SJCRH30 (cell line): ENCODE data around the gene IRF1. TPM values are rescaled to one million over a fixed set of nuclear protein-coding genes. Genes with fewer than 3 reads are reported as not detected.

Experiments
- DNase-seq, 2 experiments: peaks; one replicate each; pipeline ENCODE4 v3.0.0-alpha.2; 2015 to 2020
- H3K27ac ChIP-seq: fragments of 250-450 bp; sonication (Bioruptor Pico); 2 replicates; pipeline ENCODE4 v1.5.1; 2020; ENCODE audit warnings: mild to moderate bottlenecking, moderate library complexity
- H3K27me3 ChIP-seq: fragments of 250-450 bp; sonication (Bioruptor Pico); 2 replicates; pipeline ENCODE4 v1.5.1; 2020; ENCODE audit warnings: mild to moderate bottlenecking, moderate library complexity
- H3K36me3 ChIP-seq: fragments of 250-450 bp; sonication (Bioruptor Pico); 2 replicates; pipeline ENCODE4 v1.5.1; 2020; ENCODE audit warnings: mild to moderate bottlenecking, moderate library complexity
- H3K4me1 ChIP-seq: fragments of 250-450 bp; sonication (Bioruptor Pico); 2 replicates; pipeline ENCODE4 v1.5.1; 2020; ENCODE audit warnings: mild to moderate bottlenecking, moderate library complexity
- H3K4me3 ChIP-seq: fragments of 250-450 bp; sonication (Bioruptor Pico); 2 replicates; pipeline ENCODE4 v1.5.1; 2020; ENCODE audit warnings: mild to moderate bottlenecking, moderate library complexity
- H3K9me3 ChIP-seq: fragments of 250-450 bp; sonication (Bioruptor Pico); replicated peaks from 2 replicates; pipeline ENCODE4 v1.5.1; 2020; ENCODE audit warnings: mild to moderate bottlenecking, moderate library complexity
- total RNA-seq: library from RNA; depleted of rRNA; stranded (reverse); fragments of >200 nt; shearing (Covaris generic); gene quantifications from 2 replicates; pipeline ENCODE4 v1.2.3, GENCODE V29; 2014

Gene IRF1
- total RNA-seq, 1 experiment from 2014 or later: 13.9 TPM

DNA sequence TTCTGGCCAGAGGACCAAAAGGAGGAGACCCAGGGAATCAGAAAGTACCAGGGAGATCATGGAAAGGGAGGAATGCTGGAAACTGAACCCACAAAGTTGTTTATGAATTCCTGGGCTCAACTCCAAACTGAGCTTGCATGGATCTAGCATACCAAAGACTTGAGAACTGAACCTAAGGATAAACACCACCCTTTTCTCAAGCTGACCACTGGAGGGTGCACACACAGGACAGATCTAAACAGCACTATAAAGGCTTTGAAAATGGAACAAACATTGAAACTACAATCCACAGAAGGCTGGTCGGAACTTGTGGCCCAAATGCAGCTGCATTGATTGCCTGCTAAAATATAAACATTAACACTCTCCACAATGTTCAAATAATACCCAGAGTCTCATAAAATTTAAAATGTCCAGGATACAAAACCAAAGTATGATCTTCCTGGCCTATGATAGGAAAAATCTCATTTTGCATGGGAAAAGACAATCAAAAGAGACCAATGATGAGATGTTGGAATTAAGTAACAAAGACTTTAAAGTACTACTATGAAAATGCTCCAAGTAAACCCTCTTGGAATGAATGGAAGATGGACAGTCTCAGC is 15.6 kb upstream of the IRF1 start:
- Histone ChIP-seq H3K36me3 (no peaks in the 10 kb centered on the region; the same call in 1 of the 2 replicates), H3K27ac (no peak overlapping the region), H3K9me3 (no peaks in the 10 kb centered on the region), H3K4me3 (no peak overlapping the region), H3K4me1 (no peaks in the 10 kb centered on the region), H3K27me3 (no peaks in the 10 kb centered on the region)
- DNase-seq: peak in 1 of 2 experiments; percentile 60

DNA sequence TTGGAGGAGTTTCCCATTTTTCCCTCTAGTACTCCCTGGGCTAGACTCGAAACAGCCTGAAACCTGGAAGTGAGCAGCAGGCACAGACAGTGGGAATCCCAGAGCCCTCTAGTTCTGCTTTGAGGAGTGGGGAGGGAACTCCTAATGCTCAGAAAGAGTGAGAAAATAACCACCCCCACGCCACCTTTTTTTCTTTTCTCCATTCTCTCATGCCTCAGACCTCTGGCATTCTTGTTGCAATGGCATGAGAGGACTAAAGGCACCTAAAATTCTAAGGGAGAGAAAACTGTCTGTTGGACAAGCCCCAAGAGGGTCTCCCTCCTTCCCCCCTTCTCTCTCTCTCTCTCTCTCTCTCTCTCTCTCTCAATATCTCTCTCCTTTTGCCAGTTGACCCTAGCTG is 15.1 kb upstream of the IRF1 start:
- no peaks in the 10 kb centered on the region for H3K27me3 ChIP-seq
- H3K36me3 ChIP-seq: no peaks in the 10 kb centered on the region; the same call in 1 of the 2 replicates
- no peaks in the 10 kb centered on the region for H3K9me3 ChIP-seq
- no peaks in the 10 kb centered on the region for H3K4me1 ChIP-seq
- H3K27ac ChIP-seq: no peak overlapping the region
- H3K4me3 ChIP-seq: no peak overlapping the region
- DNase-seq: no peak

DNA sequence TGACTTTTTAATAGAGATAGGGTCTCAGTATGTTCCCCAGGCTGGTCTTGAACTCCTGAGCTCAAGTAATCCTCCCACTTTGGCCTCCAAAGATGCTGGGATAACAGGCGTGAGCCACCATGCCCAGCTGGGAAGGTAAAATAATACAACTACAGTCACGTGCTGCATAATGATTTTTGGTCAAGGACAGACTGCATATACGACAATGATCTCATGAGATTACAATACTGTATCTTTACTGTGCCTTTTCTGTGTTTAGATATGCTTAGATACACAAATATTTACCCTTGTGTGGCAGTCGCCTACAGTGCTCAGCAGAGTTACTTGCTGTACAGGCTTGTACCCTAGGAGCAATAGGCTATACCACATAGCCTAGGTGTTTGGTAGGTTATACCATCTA is 14.2 kb upstream of the IRF1 start:
- no peak overlapping the region for H3K4me3 ChIP-seq
- DNase-seq: no peak
- H3K36me3 ChIP-seq: no peaks in the 10 kb centered on the region; the same call in 1 of the 2 replicates

DNA sequence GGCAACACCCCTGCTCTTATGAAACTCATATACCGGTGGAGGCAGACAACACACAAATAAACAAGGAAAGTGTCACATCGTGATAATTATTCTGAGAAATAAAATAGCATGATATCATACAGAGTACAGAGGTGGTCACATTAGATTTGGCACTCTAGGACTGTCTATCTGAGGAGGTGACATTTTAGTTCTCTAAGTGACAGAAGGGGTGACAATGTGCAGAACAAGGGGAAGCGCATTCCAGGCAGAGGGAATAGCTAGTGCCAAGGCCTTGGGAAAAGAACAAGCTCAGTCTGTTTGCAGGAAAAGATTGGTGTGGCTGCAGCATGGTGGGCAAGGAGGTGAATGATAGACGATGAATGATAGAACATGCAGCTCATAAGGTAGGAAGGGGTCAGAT is 12.7 kb upstream of the IRF1 start:
- DNase-seq: no peak
- Histone ChIP-seq H3K4me3 (no peak overlapping the region), H3K27ac (no peak overlapping the region), H3K36me3 (no peaks in the 10 kb centered on the region), H3K4me1 (peaks cover 12% of the 10 kb centered on the region), H3K9me3 (no peaks in the 10 kb centered on the region), H3K27me3 (no peaks in the 10 kb centered on the region)

More for the DNA sequence above, 14.2 kb upstream of the IRF1 start:
- Histone ChIP-seq H3K9me3 (no peaks in the 10 kb centered on the region), H3K4me1 (no peaks in the 10 kb centered on the region), H3K27me3 (no peaks in the 10 kb centered on the region), H3K27ac (no peak overlapping the region)

DNA sequence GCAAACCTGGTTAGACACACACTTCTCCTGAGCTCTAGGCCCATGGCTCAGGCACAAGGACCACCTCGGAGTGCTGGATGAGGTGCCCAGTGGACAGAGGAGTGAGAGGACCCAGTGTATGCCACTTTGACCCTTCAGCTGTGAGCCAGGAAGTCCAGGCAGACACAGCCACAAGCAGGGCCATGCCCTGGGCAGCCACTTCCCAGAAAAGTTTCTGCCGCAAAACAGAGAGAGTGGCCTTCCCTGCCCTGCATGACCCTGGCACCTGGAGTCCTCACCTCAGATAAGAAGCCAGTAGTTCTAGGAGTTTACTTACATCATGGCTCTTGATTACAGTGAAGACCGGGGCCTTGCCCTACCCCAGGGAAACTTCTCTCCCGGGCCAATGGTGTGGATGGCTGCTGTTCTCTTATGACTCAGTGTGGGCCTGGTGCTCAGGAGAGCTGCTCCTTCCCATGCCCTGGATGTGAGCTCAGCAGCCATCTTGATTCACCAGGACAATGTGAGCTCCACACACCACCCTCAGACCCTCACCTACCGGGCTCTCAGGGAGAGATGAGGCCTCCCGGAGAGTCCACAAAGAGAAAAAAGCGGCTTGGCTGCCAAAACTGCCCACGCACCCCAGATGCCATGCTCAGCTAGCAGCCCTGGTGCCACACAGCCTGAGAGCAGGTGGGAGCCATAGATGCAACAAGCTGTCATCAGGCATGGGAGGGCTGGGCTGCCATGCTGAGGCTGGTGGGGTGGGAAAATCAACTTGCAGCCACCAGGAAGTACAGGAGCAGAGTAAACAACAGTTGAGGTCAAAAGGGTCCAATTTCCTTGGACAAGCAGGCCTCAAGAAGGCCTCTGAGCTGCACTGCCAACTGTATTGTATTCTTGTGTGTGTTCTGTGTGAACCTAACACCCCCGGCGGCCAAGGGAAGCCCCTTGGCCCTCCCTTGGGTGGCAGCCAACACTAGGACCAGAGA is 11.7 kb upstream of the IRF1 start:
- H3K27me3 ChIP-seq: no peaks in the 10 kb centered on the region
- no peaks in the 10 kb centered on the region for H3K36me3 ChIP-seq
- no peak for DNase-seq
- H3K27ac ChIP-seq: no peak overlapping the region
- peaks cover 22% of the 10 kb centered on the region for H3K4me1 ChIP-seq
- H3K4me3 ChIP-seq: no peak overlapping the region
- H3K9me3 ChIP-seq: no peaks in the 10 kb centered on the region

DNA sequence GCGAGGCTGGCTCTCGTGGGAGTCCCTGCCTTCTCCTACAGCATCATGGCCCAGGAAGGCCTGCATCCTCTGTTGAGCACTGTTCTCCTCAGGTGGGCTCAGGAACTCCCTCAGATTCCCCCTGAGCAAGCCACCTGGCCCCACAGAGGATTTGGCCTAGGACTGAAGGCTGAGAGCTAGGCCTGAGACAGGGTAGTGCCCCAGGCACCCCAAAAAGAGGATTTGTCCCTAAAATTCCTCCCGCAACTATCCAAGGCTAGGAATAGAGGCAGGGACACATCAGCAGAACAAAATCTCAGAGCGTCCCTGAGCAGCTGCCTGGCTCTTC is 11.0 kb upstream of the IRF1 start:
- no peak overlapping the region for H3K27ac ChIP-seq
- H3K36me3 ChIP-seq: no peaks in the 10 kb centered on the region
- no peaks in the 10 kb centered on the region for H3K9me3 ChIP-seq
- no peaks in the 10 kb centered on the region for H3K27me3 ChIP-seq
- H3K4me3 ChIP-seq: no peak overlapping the region
- no peak for DNase-seq
- peaks cover 24% of the 10 kb centered on the region for H3K4me1 ChIP-seq

DNA sequence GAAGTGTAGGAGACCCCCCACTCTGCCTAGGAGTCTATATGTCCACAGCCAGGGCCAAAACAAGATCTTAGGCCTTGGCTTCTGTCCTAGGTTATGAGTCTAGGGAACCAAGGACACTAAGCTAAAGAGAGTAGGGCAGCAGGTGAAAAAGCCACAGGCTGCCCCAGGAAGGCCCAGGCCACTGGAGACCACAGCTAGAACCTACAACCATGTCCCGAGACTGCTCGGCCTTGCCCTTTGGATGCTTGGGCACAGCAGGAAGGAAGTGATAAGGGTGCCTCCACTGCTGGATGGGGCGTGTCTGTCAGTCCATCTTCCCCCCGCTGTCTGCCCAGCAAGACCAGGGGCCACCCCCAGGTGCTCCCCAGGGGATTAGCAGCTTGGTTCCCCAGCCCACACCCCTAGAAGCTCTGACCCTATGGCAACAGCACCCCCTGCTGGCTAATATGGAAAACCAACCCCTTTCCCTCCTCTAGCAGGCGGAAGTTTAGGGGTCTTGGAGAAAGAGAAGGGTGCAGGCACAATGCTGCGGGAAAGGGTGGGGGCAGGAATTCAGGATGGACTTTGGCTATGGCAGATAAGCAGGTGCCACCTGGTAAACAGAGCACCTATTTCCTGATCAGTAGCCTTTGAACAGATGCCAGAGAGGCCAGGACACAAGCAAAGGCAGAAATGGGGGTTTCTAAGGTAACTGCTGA is 10.5 kb upstream of the IRF1 start:
- Histone ChIP-seq H3K27me3 (no peaks in the 10 kb centered on the region), H3K4me1 (peaks cover 24% of the 10 kb centered on the region), H3K36me3 (no peaks in the 10 kb centered on the region), H3K27ac (no peak overlapping the region), H3K9me3 (no peaks in the 10 kb centered on the region), H3K4me3 (no peak overlapping the region)
- peak; percentile 69 to 89 for DNase-seq

DNA sequence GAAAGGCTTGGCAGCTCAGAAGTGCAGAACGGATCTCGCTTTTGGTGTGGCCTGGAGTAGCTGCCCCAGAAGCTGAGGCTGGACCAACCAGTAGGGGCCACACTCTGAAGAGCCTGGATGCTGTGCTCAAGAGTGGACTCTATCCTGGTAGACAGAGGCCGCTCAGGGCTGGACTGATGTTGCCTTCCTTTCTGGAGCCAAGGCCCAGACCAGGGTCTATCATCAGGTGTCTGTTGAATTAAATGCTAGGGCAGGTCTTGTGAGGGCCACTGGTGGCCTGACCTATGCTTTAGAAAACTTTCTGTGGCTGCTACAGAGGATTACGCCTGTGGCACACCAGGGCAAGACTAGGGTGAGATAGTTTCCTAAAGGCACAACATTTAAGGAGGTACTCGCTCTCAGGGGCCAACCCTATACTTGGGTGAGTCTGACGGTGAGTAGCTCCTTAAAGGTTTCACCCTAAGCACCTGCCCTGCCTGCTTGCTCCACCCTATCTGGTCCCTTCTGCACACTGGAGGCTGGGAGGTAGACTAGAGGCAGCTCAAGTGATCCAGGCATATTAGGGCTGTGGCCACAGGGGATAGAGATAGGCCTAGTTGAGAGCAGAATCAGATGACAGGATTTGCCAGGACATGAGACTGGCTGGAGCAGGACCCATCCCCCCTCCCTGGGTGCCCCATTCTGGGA is 9.8 kb upstream of the IRF1 start:
- no peaks in the 10 kb centered on the region for H3K36me3 ChIP-seq
- H3K9me3 ChIP-seq: no peaks in the 10 kb centered on the region
- peaks cover 24% of the 10 kb centered on the region for H3K4me1 ChIP-seq
- no peaks in the 10 kb centered on the region for H3K27me3 ChIP-seq
- no peak overlapping the region for H3K4me3 ChIP-seq
- DNase-seq: no peak
- no peak overlapping the region for H3K27ac ChIP-seq

DNA sequence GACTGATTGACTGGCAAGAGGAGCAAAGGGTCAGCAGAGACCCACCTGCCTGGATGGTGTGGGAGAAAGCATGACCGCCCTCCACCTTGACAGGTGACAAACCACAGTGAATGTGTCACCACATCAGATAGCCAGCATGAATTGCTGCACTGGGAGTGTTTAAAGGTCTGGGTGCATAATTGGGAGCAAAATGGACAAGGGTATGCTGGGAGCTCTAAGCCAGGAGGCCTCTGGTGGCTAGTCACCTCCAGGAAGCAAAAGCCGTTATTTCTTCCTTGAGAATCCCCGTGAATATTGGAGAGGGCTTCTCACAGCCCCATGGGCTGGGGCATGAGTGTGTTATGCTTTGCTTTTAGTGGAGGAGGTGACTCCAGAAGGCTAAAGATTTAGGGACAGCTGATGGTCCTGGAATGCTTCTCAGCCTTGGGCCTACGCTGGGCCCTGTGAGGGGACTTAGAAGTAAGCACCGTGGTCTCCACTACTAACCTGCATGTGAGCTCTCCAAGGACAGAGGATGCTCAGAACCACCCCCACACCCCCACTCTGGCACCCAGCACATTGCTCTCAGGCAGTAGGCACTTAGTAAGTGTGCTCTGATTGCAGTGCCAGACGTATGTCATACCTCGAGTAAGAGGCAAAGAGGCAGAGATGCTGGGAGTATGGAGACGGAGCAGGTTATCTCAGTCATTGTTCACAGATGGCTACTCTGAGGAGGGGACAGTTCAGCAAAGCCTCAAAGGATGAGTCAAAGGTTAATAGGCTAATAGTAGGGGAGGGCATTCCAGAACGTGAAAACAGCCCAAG is 9.1 kb upstream of the IRF1 start:
- H3K27ac ChIP-seq: no peak overlapping the region
- no peak for DNase-seq
- H3K4me1 ChIP-seq: peaks cover 27% of the 10 kb centered on the region
- H3K4me3 ChIP-seq: no peak overlapping the region
- no peaks in the 10 kb centered on the region for H3K27me3 ChIP-seq
- H3K9me3 ChIP-seq: no peaks in the 10 kb centered on the region
- H3K36me3 ChIP-seq: no peaks in the 10 kb centered on the region

DNA sequence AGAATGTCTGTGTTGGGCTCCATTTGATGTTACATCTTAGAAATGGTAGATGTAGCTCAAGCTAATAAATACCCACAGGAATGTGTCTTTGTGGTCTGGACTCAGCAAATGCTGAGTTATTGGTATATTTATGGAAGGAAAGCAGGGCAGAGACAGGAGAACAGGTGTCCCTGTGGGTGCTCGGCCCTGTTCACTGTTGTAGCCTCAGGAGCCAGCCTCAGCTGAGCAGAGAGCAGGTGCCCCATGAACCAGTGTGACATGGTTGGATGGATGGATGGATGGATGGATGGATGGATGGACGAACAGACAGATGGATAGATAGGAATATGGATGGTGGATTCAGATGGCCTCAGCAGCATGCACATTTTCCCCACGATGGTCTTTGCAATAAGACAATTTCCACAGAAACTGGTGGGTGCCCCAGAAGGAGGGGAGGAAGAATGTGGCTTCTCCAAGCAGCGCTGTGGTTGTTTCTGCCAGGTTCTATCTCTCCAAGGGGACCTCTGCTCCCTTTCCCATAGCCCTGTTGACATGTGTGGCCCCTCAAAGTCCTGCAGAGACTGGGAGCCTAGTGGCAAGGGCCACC is 8.2 kb upstream of the IRF1 start:
- H3K27ac ChIP-seq: peak overlapping the region; percentile 50

DNA sequence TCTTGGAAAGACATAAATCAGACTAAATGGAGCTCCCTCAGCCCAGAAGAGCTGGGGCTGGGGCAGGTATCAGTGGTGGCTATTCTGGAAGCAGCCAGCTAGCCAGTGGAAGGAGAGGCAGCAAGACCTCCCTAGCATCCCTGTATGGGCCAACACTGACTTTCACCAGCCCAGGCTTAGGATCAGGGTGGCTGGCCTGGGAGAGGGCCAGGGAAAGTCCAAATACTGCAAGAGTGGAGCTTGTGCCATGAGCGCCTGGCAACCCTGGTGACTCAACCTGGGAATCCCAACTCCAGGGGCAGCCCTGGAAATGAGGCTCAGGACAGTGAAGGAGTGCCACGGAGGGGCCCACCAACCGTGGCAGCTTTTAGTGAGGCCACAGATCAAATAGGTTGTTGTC is 7.6 kb upstream of the IRF1 start:
- Histone ChIP-seq H3K4me1 (peaks cover 27% of the 10 kb centered on the region), H3K4me3 (no peak overlapping the region), H3K9me3 (no peaks in the 10 kb centered on the region), H3K27me3 (no peaks in the 10 kb centered on the region), H3K27ac (peak overlapping the region; percentile 50), H3K36me3 (no peaks in the 10 kb centered on the region)
- DNase-seq: no peak

More for the DNA sequence above, 8.2 kb upstream of the IRF1 start:
- H3K9me3 ChIP-seq: no peaks in the 10 kb centered on the region
- peak; percentile 55 to 67 for DNase-seq
- peaks cover 27% of the 10 kb centered on the region for H3K4me1 ChIP-seq
- no peaks in the 10 kb centered on the region for H3K36me3 ChIP-seq
- no peak overlapping the region for H3K4me3 ChIP-seq
- H3K27me3 ChIP-seq: no peaks in the 10 kb centered on the region

DNA sequence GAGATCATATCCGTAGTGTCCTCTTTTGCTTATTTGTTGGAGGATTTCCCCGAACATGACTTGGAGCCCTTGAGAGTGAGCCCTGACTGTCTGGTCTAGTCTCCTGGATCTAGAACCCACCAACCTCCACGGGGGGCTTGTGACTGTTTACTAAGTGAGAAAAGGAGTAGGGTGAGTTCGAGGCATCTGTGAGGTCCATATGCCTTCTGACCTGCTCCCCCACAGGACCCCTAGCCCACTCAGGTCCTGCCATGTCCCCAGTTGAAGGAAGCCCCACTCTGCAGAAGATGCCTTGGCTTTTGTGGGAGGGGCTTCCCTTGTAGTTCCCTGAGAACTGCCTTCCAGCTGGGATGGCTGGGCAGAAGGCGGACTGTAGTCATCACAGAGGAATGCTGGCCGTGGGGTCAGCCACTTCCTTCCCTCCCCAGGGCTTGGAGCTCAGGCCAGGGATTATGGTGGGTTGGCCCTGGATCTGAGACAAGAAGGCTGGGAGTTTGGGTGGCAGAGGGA is 7.0 kb upstream of the IRF1 start:
- peak overlapping the region; percentile 50 for H3K27ac ChIP-seq
- no peaks in the 10 kb centered on the region for H3K27me3 ChIP-seq
- H3K4me1 ChIP-seq: peaks cover 28% of the 10 kb centered on the region
- H3K4me3 ChIP-seq: no peak overlapping the region; the same call in 1 of the 2 replicates
- H3K36me3 ChIP-seq: no peaks in the 10 kb centered on the region
- no peaks in the 10 kb centered on the region for H3K9me3 ChIP-seq
- DNase-seq: peak; percentile 82 to 83

DNA sequence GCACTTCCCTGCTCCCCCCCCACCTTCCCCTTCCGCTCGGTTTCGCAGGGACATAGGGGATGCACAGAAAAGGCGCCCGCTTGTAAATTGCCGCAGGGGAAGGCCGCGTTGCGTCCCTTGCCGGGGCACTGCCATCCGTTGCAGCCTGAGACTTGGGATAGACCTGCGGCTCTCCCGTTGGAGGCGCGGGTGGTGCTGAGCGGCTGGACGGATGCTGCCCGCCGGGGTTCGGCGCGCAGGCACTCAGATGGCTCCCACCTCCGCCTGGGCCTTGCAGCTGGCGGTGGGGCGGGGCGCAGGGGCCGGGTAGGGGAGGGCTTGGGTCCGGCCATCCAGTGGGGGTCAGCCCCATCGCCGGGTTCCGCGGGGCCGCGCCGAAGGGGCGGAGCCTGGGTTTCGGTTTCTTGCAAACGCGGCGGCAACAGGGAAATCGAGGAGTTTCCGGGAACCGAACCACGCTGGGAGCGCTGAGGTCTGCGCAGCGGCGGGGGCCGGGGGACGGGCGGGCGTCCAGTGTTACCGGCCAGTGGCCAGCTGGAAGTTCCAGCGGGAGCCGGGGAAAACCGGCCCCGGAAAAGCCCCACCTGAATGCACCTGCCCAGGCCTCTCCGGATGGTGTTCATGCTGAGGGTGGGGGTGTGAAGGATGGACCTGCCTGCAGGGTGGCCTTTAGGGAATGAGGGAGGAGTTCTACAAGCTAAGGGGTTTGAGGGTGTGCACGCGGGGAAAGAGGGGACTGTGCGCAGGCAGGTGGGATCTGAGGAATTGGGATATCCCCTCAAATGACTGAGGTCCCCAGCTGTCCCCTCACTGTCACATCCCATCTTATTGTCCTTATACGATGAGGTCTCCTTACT is 6.3 kb upstream of the IRF1 start:
- DNase-seq: peak; percentile 71 to 75
- Histone ChIP-seq H3K27ac (peak overlapping the region; percentile 54), H3K9me3 (no peaks in the 10 kb centered on the region), H3K4me1 (peaks cover 35% of the 10 kb centered on the region), H3K36me3 (no peaks in the 10 kb centered on the region), H3K4me3 (peak overlapping the region; percentile 63), H3K27me3 (no peaks in the 10 kb centered on the region)
